Measurements from ENCODE around the gene SLC7A6OS.

SLC7A6OS gene

GRCh38 chr16:68273459-68273858 is 37.3 kb downstream of the SLC7A6OS start:
- DNase-seq (ENCODE audit: low read depth), result no peak
- no peak overlapping the region for H3K4me3 ChIP-seq (ENCODE audit: low read length)
- TF ChIP-seq CTCF (conservative IDR thresholded peaks at IDR 0.05; ENCODE audit: low read length), result no peak

- TF ChIP-seq CTCF (conservative IDR thresholded peaks at IDR 0.05; ENCODE audit: low read length), result no peak
- H3K4me3 ChIP-seq (ENCODE audit: low read length), result no peak overlapping the region
- DNase-seq (ENCODE audit: low read depth), result no peak
These were observed 38.1 kb downstream of the SLC7A6OS start for GRCh38 chr16:68272507-68273209.

- H3K4me3 ChIP-seq (ENCODE audit: low read length), result no peak overlapping the region
- TF ChIP-seq CTCF (conservative IDR thresholded peaks at IDR 0.05; ENCODE audit: low read length), result no peak
These were observed 40.4 kb downstream of the SLC7A6OS start for GRCh38 chr16:68270353-68270752.

GRCh38 chr16:68269793-68270192 is 41.0 kb downstream of the SLC7A6OS start:
- TF ChIP-seq CTCF (conservative IDR thresholded peaks at IDR 0.05; ENCODE audit: low read length), result no peak
- no peak for DNase-seq (ENCODE audit: low read depth)
- H3K4me3 ChIP-seq (ENCODE audit: low read length), result no peak overlapping the region

More at GRCh38 chr16:68270353-68270752, 40.4 kb downstream of the SLC7A6OS start:
- DNase-seq (ENCODE audit: low read depth), result no peak

- no peak for DNase-seq (ENCODE audit: low read depth)
- TF ChIP-seq CTCF (conservative IDR thresholded peaks at IDR 0.05; ENCODE audit: low read length), result no peak
These were observed 42.9 kb downstream of the SLC7A6OS start for GRCh38 chr16:68267612-68268405.

GRCh38 chr16:68265078-68265920 is 45.4 kb downstream of the SLC7A6OS start:
- no peak for TF ChIP-seq CTCF (conservative IDR thresholded peaks at IDR 0.05; ENCODE audit: low read length)
- peak overlapping the region; percentile 96 for H3K4me3 ChIP-seq (ENCODE audit: low read length)
- peak; percentile 89 for DNase-seq (ENCODE audit: low read depth)

More at GRCh38 chr16:68267612-68268405, 42.9 kb downstream of the SLC7A6OS start:
- H3K4me3 ChIP-seq (ENCODE audit: low read length), result no peak overlapping the region
